ENCODE results near the gene SDE2.
"Not testable (repeated sequence)": the region's sequence is repeated elsewhere in the genome, so short reads cannot be mapped to it uniquely, and the experiment has no call there.

Gene SDE2

GRCh38 chr1:225975146-225975545 lies 24.0 kb downstream of the SDE2 start:
- DNase-seq (ENCODE audit: low spot score): not testable (repeated sequence)

- no peak for DNase-seq (ENCODE audit: low spot score)
Measured at GRCh38 chr1:225974454-225974853, 24.7 kb downstream of the SDE2 start.

DNA sequence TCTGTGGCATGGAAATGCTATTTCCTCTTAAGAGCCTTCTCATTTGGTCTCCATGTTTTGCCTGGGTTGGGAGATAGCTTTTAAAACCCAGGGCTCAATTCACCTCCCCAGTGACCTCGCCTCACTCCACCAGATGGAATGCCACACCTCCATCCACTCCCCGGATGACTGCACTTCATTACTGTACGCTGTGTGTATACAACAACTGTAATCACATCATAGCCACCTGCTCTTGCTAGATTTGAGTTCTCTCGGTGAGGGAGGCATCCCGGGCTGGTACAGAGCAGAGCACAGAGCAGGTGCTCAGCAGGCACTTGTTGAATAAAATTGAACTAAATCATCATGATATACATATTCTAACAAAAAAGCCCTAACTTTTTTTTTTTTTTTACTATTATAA lies 26.0 kb downstream of the SDE2 start:
- DNase-seq (ENCODE audit: low spot score): no peak

GRCh38 chr1:225972344-225973152 lies 26.6 kb downstream of the SDE2 start:
- no peak for DNase-seq (ENCODE audit: low spot score)

- DNase-seq (ENCODE audit: low spot score): not testable (repeated sequence)
Measured at GRCh38 chr1:225970592-225971157, 28.5 kb downstream of the SDE2 start.

- not testable (repeated sequence) for DNase-seq (ENCODE audit: low spot score)
Measured at GRCh38 chr1:225969751-225970150, 29.4 kb downstream of the SDE2 start.

GRCh38 chr1:225965231-225965630 lies 33.9 kb downstream of the SDE2 start:
- no peak for DNase-seq (ENCODE audit: low spot score)

DNA sequence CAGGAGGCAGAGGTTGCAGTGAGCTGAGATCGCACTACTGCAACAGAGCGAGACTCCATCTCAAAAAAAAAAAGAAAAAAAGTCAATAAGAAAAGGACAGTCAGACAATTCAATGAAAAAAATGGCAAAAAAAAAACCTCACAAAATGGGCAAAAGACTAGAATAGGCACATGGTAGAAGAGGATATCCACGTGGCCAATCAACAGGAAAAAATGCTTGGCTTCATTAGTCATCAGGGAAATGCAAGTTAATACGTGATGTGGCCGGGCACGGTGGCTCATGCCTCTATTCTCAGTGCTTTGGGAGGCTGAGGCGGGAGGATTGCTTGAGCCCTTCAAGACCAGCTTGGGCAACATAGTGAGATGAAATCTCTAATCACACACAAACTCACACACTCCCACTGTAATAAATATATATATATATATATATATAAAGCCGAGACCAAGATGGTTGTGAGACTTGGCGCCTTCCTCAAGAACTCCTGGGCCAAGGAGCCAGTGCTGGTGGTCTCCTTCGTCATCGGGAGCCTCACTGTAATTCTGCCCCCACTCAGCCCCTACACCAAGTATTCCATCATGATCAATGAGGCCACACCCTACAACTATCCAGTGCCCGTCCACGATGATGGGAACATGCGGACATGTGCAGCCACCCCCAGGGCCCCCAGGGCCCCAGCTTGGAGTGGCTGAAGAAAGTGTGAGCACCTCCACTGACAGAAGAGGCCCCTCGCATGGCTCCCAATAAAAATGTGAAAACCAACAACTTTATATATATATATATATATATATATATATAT lies 35.2 kb downstream of the SDE2 start:
- DNase-seq (ENCODE audit: low spot score): no peak

DNA sequence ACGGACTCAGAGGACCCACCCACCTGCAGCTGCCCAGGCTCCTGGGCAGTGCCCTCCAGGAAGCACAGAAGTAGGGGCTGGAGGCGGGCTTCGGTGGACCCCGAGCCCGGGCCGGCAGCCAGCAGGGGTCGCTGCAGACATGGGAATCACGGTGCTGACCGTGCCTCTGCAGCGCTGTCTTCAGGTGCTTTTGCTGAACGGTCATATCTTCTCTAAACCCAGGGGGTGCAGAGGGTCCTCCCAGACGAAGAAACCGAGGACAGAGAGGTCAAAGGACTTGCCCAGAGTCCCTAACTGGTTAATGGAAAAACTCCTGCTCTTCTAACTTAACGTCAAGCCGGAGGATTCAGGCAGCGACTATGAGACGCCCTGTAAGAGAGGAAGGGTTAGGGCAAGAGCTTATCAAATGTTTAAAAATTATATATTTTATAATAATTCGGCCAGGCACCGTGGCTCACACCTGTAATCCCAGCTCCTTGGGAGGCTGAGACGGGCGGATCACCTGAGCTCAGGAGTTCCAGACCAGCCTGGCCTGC lies 36.6 kb downstream of the SDE2 start:
- peak; percentile 54 for DNase-seq (ENCODE audit: low spot score)

DNA sequence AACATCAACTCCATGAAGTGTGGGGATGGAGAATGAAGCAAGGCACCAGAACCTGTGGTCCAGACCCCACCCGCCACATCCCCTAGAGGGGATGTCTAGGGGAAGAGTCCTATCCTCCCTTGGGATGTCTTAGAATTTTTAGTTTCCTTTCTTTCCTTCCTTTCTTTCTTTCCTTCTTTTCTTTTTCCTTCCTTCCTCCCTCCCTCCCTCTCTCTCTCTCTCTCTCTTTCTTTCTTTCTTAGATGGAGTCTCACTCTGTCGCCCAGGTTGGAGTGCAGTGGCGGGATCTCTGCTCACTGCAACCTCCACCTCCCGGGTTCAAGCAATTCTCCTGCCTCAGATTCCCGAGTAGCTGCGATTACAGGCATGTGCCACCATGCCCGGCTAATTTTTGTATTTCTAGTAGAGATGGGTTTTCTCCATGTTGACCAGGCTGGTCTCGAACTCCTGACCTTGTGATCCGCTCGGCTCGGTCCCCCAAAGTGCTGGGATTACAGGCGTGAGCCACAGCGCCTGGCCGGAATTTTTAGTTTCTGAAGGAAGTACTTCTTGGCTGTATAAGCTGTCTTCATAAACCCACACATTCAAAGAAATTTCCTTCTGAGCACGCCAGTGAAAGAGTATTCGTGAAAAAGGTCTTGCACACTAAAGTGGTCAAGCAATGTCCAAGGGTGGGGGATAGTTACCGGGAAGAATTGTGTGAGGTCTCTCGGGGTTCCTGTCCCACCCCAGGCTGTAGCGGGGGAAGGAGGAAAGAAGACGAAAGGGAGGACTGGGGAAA lies 37.3 kb downstream of the SDE2 start:
- DNase-seq (ENCODE audit: low spot score): no peak

DNA sequence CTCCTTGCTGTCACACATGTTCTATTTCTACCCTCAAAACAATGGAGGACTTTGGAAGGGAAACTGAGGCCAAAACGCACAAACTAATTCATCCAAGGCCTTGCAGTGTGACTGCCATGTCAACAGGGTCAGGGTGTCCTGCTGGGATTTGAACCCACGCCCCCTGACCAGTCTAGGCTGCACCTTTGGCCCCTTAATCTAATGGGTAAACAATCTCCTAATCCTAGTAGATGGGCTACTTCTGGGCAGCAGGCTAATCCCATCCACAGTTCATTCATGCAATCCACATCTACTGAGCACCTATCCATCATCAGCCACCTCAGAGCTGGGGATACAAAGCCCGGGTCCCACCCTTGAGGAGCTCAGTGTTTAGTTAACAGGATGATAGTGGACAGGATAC lies 41.1 kb downstream of the SDE2 start:
- no peak for DNase-seq (ENCODE audit: low spot score)

GRCh38 chr1:225954753-225955152 lies 44.4 kb downstream of the SDE2 start:
- DNase-seq (ENCODE audit: low spot score): no peak

DNA sequence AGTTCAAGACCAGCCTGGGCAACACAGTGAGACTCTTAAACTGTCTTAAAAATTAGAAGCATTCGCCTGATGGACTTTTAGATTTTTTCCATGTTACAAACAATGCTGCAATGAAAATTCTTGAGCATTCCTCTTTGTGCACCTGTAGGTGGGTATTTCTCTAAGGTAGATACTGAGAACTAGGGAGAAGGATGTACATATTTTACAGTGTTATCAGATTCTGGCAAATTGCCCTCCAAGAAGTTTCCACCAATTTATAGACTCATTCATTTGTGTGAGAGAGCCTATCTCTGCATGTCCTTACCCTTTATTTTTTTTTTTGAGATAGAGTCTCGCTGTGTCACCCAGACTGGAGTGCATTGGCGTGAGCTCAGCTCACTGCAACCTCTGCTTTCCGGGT lies 45.8 kb downstream of the SDE2 start:
- DNase-seq (ENCODE audit: low spot score): no peak

DNA sequence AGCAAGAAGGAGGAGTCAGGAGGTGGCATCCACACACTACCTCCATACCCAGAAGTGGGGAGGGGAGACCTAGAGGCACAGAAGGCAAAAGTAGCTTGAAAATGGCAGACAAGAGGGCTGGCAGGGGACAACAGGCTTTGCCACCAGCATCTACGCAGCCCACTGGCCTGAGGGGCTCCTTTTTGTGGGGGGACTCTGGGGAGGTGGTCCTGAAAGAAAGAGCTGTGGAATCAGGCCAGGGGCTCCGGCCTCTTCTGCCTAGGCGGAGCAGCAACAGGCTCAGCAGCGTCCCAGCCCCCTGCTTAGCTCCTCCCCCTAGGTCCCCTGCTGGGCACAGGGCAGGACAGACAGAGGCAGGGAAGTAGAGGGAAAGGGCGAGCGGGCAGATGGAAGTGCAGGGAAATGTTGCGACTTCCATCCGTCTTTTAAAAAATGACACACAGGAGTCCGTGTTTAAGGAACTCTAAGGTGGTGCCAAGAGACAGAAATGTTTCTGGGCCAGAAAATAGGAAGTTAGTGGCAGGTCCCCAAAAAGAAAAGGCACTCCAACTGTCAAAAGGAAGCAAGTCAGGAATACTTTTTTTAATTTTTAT lies 48.1 kb downstream of the SDE2 start:
- DNase-seq (ENCODE audit: low spot score): no peak

DNA sequence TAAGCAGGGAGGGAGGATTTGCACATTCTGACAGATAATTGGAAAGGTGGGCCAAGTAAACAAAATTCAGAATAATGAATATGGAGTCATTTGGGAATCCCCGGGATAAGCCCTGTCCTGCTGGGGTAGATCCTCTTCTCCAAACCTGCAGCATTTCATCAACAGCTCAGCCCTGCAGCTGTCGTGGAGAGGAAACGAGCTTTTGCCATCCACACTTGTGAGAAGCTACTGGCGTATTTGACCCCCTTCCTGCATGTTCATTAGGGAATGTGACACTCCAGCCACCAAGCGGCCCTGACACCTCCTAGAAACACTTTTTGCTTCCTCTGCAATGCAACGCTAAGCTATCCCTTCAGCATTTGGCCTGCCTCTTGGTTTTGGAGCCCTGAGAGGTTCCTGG lies 50.1 kb downstream of the SDE2 start:
- DNase-seq (ENCODE audit: low spot score): no peak

- DNase-seq (ENCODE audit: low spot score): no peak
Measured at GRCh38 chr1:225946803-225947202, 52.3 kb downstream of the SDE2 start.

- DNase-seq (ENCODE audit: low spot score): no peak
Measured at GRCh38 chr1:225946082-225946620, 53.0 kb downstream of the SDE2 start.

DNA sequence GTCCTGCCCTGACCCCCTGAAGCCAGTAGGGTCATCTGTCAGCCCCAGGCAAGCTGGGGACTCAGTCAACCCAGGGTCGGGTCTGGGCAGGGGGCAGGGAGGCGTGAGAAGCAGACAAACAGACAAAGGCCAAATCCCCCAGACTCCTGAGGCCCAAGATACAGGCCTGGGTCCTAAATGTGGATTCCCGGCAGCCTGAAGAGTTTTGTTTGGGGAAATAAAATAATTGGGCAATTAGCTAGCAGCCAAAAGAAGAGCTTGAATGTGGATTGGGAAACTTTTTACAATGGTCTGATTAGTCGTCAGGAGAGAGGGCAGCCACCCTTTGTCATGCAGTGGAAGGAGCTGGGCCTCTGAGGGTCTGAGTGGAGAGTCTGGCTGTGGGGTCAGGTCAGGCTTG lies 53.6 kb downstream of the SDE2 start:
- DNase-seq (ENCODE audit: low spot score): no peak

- DNase-seq (ENCODE audit: low spot score): no peak
Measured at GRCh38 chr1:225944951-225945350, 54.2 kb downstream of the SDE2 start.

GRCh38 chr1:225944387-225944786 lies 54.8 kb downstream of the SDE2 start:
- DNase-seq (ENCODE audit: low spot score): no peak

DNA sequence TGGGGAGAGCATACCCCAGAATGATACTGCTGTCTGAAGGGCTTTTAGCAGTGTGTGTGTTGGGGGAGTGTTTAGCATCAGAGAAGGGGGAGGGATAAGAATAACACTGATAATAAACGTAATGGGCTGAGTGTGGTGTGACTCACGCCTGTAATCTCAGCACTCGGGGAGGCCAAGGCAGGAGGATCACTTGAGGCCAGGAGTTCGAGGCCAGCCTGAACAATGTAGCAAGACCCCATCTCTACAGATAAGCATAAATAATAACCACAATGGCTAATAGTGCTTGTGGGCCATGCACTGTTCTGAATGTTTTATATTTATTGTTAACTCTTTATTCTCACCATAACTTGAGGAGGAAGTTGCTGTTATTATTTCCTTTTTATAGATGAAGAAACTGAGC lies 55.6 kb downstream of the SDE2 start:
- no peak for DNase-seq (ENCODE audit: low spot score)

Measured in AG20443 (cell line).